GM18951 (cell line): ENCODE data around the gene SLC38A10.

Source experiments
- POLR2A ChIP-seq: IDR thresholded peaks from 4 replicates; pipeline ENCODE4 v1.6.1; 2011; ENCODE audit warnings: mild to moderate bottlenecking; ENCODE audit not compliant: insufficient read length, insufficient read depth; ENCODE audit errors: extremely low read depth
- in situ Hi-C: fragments of 300-500 bp; cut with MboI; formaldehyde crosslinking; loops from one replicate; pipeline ENCODE4 v1.12.0; 2022; ENCODE audit warnings: low sequenced_read_pairs, mixed read lengths, inconsistent platforms; ENCODE audit not compliant: unreplicated experiment

SLC38A10 gene

DNA sequence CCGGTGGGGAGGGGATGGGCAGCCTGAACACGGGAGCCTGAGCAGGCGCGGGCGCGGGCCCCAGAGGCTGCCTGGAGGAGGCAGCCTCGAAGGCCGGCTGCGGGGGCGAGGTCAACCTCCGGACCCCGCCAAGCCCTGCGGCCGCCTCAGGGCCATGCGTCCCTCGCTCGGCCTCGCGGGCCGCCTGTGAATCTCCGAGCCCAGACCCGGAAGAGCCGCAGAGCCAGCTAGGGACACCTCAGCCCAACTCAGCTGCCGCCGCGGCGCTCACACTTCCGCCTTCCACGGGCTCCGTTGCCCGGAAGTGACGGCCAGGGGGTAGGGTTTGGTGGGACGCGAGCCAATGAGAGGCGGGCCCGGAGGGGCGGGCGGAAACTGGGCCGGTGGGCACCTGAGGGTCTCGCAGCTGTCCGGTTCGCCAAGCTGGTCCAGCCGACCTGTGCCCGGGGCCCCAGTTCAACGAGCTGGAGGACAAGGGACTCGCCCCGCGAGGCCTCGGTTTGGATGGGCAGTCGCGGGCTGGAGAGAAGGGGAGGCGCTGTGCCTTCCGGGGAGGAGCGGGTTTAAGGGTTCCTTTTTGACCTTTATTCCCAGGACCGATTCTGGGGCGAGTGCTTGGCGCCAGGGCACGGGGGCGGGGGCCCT, at the start of gene SLC38A10:
Gene SLC38A10 (minus strand): TSS at position 277 of the 645 bp plus-strand sequence. CDS start 386 bp downstream, outside the sequence.
- peak; percentile 98 for TF ChIP-seq POLR2A
- in situ Hi-C loops = no loop called here

- in situ Hi-C loops = no loop called here
- no peak for TF ChIP-seq POLR2A
These were observed 47.4 kb upstream of the SLC38A10 start for GRCh38 chr17:81342269-81343070.

GRCh38 chr17:81341516-81342268, 46.6 kb upstream of the SLC38A10 start:
- TF ChIP-seq POLR2A = no peak
- in situ Hi-C loops = no loop called here

DNA sequence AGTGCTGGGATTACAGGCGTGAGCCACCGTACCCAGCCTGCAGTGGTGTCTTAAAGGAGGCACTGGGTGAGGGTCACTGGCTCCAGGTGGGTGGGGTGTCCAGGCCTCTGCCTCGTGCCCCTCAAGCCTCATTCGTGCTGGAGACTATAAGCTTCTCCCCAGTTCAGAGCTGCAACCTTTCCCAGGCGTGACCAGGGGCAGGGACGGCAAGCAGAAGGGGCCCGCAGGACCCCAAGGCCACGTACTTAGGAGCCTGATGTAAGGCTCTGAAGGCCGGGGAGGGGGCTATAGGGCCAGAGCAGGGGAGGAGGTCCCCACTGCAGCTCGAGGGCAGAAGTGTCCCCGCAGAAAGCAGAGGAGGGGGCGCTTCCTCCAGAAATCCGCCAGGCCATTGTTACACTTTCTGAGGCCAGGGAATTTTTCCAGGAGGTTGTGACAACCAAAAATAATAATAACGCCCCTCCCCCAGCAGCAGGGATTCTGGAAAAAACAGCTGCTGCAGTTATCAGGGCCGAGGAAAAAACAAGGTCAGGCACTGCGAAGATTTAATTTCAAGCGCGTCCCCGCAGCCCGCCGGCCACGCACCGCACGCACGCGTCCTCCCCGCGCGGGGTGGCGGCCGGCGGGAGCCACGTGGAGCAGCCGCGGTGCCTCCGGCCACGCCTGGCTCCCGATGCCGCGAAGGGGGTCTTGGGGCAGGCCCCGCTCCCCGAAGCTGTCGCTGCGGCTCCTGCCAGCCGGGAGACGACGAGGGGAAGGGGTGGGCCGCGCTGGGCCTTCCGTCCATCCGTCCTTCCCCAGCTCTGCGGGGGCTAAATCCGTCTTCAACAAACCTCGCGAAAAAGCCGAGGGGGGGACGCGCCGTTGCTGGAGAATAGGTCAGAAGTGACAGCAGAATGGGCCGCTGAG, 45.8 kb upstream of the SLC38A10 start:
- in situ Hi-C loops = no loop called here
- no peak for TF ChIP-seq POLR2A

DNA sequence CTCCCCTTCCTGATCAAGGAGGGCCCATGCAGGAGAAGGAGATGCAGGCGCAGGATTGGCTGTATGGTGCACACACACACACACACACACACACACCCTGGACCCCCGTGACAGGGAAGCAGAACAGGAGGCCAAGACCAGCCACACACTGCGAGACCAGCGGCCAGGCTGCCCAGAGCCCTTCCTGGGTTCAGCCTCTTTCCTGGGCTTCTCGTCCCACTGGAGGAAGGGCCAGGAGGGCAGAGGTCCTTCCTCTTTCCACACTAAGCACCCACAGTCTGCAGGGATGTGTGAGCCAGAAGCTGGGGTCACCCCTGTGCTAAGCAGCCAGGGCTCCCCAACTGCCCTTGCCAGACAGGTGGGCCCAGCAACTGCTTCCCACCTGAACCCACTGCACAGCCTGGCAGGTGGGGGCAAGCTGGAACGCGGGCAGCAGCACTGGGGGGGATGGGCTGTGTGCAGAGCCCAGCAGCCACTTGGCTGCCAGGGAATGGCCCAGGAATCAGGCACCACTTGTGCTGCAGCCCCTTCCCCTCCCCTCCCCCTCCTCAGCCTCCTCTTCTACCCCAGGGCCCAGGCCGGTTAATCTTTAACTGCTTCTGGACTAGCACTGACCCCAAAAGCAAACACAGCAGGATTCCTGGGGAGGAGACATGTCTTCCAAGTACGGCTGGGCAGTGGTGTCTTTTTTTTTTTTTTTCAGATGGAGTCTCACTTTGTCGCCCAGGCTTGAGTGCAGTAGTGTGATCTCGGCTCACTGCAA, 44.6 kb upstream of the SLC38A10 start:
- in situ Hi-C loops = no loop called here
- no peak for TF ChIP-seq POLR2A

GRCh38 chr17:81339191-81339533, 44.1 kb upstream of the SLC38A10 start:
- in situ Hi-C loops = no loop called here
- no peak for TF ChIP-seq POLR2A

GRCh38 chr17:81338274-81339190, 43.4 kb upstream of the SLC38A10 start:
- in situ Hi-C loops = no loop called here
- TF ChIP-seq POLR2A = no peak

GRCh38 chr17:81337476-81337879, 42.4 kb upstream of the SLC38A10 start:
- in situ Hi-C loops = no loop called here
- no peak for TF ChIP-seq POLR2A

DNA sequence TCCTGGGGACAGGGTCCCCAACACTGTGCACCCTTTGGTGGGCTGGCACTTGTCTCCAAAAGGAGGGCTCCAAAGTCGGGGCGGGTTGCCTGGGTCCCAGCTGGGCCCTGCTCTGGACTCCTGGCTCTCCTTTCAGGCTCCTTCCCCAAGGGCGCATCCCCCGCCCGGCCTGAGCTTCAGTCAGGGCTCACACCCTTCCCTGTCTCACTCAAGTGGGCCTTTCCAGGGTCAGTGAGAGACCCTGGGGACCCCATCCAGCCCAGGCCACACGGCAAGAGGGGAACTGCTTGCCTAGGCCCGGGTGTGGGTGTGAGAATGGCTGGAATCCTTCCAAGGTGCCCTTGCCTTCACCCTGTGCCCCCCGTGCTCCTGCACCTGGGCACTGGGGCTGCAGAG, 41.8 kb upstream of the SLC38A10 start:
- in situ Hi-C loops = no loop called here
- no peak for TF ChIP-seq POLR2A

GRCh38 chr17:81336296-81336929, 41.3 kb upstream of the SLC38A10 start:
- in situ Hi-C loops = no loop called here
- TF ChIP-seq POLR2A = no peak

- in situ Hi-C loops = no loop called here
- TF ChIP-seq POLR2A = no peak
These were observed 40.7 kb upstream of the SLC38A10 start for GRCh38 chr17:81335773-81336157.
